NCI-H2196 treated with DMSO at 0.1 percent for 48 hours (cell line): ENCODE data around the gene PLXNB1.
"Not testable (repeated sequence)": the region's sequence is repeated elsewhere in the genome, so short reads cannot be mapped to it uniquely, and the experiment has no call there.

Experiments
- DNase-seq: peaks from one replicate; lab custom pipeline; 2025; ENCODE audit not compliant: unreplicated experiment; lab: John Stamatoyannopoulos, UW

The PLXNB1 gene

GRCh38 chr3:48407542-48408099 is 22.3 kb downstream of the PLXNB1 start:
- DNase-seq, result no peak

DNA sequence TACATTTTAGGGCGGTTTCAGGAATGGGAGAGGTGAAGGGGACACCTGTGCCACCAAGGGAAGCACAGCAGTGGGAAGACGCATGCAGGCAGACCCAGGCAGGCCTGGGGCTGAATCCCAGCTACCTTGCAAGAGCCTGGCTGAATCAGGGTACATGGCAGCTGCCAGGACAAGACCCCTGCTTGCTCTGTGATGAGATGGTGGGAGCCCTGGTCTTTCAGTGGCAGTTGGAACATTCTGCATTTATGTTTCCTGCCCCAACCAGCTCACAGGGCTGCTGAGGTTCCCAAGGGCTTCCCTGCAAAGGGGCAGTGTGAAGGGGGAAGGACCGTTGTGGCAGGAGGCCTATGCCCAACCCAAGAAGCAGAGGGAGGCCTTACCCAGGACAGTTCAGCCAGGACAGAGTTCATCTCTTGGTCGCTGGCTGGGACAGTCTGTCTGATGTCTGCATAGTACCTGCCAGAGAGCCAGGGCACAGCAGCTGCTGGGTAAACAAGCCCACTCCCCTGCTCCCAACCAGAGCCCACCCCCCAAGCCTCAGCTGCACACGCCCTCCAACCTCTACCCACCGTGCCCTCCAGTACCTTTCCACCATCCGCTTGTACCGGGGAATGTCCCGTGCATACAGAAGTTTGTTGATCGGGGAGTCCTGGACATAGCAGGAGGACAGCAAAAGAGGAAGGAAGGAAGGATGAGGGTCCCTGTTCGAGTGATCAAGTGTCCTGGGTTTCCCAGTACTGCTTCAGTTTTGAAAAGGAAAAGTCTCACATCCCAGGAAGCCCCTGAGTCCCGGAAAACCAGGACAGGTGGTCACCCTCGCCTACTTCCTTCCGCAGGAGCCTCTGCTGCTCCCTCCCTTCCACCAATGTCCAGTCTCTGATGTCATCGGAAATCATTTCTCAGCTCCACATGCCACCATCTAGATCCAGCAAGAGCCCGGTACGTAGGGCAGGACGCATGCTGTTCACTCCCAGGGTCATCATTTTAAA is 23.1 kb downstream of the PLXNB1 start:
- no peak for DNase-seq

DNA sequence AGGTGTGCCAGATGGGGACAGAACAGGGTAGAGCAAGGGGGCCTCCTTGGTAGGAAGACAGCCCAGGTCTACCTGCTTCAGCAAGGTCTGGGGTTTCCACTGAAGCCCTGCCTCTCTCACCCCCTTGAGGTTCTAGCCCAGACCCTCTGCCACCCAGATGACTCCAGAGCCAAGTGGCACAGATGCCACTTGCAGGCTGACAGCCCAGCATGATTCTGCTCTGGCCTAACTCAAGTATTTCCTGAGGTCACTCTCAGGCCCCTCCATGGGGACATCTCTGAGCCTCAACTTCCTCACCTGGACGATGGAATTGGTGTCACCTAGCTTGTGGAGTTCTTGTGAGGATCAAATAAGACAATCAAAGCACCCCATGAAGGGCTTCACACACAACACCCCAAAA is 23.9 kb downstream of the PLXNB1 start:
- DNase-seq, result no peak

GRCh38 chr3:48405343-48405881 is 24.5 kb downstream of the PLXNB1 start:
- no peak for DNase-seq

DNA sequence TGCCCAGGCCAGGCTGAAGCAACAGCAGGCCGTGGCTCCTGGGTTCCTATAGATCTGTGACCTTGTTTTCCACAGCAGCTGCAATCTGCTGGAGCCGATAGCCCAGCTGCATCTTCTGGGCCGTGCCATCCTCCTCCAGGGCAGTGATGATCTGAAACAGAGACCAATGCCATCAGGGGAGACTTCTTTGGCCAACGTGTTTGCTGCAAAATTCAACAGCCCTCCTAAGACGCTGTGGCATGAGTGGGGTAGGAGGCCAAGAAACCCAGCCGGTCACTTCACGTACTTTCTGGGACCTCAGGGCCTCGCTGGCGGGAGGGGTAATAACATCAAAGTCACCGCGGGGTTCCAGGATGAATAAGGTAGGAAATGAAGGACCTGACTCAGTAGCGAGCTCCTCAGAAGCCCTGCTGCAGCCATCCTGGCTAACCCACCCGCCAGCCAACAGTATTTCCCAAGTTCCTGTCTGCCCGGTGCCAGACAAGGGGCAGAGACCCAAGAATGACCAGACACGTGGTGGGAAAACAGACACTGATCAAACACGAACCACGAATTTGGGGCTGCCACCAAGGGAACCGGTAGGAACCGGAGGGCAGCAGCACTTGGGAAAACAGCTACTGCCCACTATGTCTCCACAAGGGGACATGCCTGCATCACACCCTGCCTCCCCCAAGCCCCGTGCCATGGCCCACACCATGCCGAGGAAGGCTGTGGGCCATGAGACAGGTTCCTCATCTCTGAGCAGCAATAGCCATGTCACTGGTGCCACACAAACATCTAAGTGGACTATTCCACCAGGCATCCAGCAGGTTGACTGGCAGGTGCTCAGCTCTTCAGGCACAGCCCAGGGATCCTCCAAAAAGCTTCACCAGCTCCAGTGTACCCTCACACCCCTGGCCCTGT is 25.2 kb downstream of the PLXNB1 start:
- DNase-seq, result no peak

DNA sequence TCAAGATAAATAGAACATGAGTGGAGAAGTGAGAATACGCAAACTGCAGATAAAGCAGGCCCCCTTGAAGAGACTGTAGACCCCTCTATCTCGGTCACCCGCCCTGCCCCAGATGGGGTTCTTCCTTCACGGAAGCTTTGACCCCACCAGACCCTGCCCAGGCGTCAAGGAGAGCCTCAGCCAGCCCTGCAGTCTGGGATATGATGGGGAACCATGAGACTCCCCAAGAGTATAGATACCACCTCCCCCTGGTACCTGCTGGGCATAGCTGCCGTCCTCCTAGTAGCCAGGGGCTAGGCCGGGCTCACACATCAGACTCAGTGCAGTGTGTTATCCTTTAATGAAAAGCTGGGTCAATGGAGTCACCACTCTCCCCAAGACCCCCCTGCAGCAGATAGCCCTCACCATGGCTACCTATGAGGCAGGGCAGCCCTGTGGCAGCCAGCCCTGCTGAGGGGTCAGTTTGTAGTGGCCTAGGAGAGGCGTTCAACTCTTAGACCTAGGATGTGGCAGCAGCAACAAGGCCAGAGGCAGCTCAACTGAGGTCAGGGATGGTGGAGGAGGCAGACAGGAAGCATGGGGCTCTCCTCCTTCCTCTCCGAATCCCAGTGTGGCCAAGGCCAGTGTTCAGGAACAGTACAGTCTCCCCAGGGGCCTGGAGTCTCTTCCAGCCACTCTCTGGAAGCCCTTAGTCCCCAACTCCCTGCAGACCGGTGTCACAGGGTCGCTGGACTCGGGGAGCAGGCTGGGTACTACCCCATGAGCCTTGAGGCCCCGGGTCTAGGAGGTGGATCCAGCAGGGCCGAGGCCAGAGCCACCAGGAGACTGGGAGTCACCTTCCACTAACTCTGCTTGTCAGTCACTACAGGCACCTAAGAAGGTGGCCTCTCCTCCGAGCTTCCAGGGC is 26.1 kb downstream of the PLXNB1 start:
- DNase-seq, result no peak

- DNase-seq, result no peak
These were observed 27.0 kb downstream of the PLXNB1 start for GRCh38 chr3:48402907-48403306.

- DNase-seq, result no peak
These were observed 27.6 kb downstream of the PLXNB1 start for GRCh38 chr3:48402281-48402732.

GRCh38 chr3:48401434-48401901 is 28.4 kb downstream of the PLXNB1 start:
- not testable (repeated sequence) for DNase-seq

- DNase-seq, result peak; percentile 1
These were observed 29.0 kb downstream of the PLXNB1 start for GRCh38 chr3:48400824-48401433.

- no peak for DNase-seq
These were observed 30.3 kb downstream of the PLXNB1 start for GRCh38 chr3:48399387-48400172.

- no peak for DNase-seq
These were observed 31.0 kb downstream of the PLXNB1 start for GRCh38 chr3:48398701-48399386.

GRCh38 chr3:48397767-48398681 is 31.9 kb downstream of the PLXNB1 start:
- no peak for DNase-seq

DNA sequence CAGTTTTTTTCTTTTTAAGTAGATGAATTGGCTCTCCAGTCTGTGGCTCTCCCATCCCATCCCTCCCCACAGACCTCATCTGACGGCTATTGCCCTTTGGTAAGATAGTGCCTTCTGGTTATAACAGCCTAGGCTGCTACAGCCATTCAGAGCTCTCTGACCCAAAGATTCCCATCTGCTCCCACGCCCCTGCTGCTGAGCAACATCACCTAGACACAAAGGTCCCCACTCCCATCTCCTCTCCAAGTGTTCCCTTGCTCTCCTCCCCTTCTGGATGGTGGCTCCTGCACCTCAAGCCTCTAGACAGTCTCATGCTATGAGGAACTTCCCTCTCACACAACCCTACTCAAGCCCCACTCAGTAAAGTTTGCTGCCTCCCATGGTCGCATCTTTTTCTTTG is 34.2 kb downstream of the PLXNB1 start:
- no peak for DNase-seq

DNA sequence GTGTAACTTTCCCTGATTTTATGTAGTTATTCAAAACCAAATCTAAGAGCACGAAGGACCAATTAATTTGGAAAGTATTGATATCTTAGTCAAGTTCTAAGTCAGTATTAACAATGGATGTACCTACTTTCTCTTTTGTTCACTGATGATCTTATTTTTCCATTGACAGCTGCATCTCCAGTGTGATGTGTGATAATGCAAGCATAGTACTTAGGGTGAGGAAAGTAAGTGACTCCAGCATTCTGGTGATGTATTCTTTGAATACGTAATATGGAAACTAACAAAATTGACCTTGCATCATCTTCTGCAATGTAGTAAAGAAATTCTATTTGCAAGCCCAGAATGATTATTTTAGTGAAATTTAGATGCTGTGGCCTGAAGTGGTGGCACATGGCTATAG is 35.5 kb downstream of the PLXNB1 start:
- DNase-seq, result no peak

GRCh38 chr3:48388966-48389365 is 40.9 kb downstream of the PLXNB1 start:
- no peak for DNase-seq

DNA sequence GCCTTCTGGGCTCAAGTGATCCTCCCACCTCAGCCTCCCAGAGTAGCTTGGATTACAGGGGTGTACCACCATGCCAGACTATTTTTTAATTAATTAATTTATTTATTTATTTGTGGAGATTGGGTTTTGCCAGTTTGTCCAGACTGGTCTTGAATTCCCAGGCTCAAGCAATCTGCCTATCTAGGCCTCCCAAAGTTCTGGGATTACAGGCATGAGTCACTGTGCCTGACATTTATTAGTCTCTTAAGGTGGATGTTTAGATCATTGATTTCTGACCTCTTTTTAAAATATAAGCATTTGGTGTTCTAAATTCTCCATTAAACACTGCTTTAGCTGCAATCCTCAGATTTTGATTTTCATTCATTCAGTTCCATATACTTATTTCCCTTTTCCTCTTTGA is 42.3 kb downstream of the PLXNB1 start:
- no peak for DNase-seq
